T follicular helper cell (primary cell): ENCODE data around the gene BBOF1.
"Not testable (repeated sequence)": the region's sequence is repeated elsewhere in the genome, so short reads cannot be mapped to it uniquely, and the experiment has no call there.

Experiments used
- DNase-seq: peaks from one replicate; pipeline ENCODE4 v3.0.0-alpha.2; 2020; ENCODE audit warnings: low read depth

BBOF1 gene

DNA sequence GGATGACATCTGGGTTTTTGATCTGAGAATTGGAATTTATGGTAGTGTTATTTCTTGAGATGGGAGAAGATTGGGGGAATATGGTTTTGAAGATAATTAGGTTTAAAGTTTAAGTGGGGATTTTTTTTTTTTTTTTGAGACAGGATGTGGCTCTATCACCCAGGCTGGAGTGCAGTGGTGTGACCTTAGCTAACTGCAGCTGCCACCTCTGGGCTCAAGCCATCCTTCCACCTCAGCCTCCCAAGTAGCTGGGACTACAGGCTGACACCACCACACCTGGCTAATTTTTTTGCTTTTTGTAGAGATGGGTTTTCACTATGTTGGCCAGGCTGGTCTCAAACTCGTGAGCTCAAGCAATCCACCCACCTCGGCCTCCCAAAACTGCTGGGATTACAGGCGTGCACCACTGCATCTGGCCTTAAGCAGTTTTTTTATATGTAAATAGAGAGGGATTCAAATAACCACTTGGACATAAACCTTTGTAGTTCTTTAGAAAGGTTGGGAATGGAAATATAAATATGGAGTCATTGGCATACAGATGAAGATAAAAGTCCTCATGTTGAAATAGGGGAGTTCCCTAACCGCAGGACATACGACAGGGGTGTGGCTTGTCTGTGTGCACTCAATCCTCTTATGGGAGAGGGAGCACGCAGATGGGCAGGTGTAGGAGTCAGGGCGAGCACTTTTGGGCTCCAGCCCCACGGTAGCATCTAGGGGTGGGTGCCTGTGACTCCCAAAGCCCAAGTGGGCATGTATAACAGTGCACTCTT, 70.3 kb downstream of the BBOF1 start:
- DNase-seq: no peak

DNA sequence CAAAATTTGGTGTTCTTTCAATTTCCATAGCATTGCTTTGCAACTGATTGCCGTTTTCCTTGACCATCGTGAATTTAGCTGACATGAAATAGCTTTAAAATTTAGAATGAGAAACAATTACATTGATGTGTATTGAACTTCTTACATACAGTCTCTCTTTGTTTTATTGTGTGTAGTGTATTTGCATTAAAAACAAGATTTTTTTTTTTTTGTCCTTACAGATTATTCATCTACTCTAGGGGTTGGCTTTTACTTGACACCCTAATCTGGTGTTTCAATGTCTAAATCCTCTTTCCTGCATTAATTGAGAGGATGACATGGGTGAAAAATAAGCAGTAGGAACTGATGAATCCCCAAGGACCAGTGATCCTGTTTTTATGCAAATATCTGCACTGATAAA, 86.2 kb downstream of the BBOF1 start:
- DNase-seq: no peak

DNA sequence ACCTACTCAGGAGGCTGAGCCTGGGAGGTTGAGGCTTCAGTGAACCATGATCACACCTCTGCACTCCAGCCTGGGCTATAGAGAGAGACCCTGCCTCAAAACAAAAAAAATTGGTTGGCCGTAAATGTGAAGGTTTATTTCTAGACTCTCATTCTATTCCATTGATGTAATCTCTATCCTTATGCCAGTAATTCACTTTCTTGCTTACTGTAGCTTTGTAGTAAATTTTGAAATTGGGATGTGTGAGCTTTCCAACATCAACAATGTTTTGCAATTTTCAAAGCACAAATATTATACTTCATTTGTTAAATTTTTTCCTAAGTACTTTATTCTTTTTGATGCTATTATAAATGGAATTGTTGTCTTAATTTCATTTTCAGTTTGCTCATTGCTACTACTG, 90.2 kb downstream of the BBOF1 start:
- no peak for DNase-seq

- not testable (repeated sequence) for DNase-seq
Observed at GRCh38 chr14:74111395-74112216, 92.5 kb downstream of the BBOF1 start.
